Measurements from ENCODE around the gene KCNAB2. TPM values are rescaled to one million over a fixed set of nuclear protein-coding genes. Genes with fewer than 3 reads are reported as not detected.

KCNAB2 gene
- total and polyA plus RNA-seq, 2 experiments from 2014 or later, result 3.1 to 3.5 TPM

GRCh38 chr1:6103854-6104530, 58.3 kb downstream of the KCNAB2 start:
- Histone ChIP-seq H3K9me3 (ENCODE audit: low read depth) (no peaks in the 10 kb centered on the region), H3K36me3 (replicated peaks; ENCODE audit: insufficient read depth, low read depth) (no peaks in the 10 kb centered on the region), H2AFZ (no peak overlapping the region), H3K9me2 (replicated peaks; ENCODE audit: insufficient read depth) (no peaks in the 10 kb centered on the region), H3K79me2 (no peaks in the 10 kb centered on the region), H4K20me1 (ENCODE audit: insufficient read depth, poor library complexity, severe bottlenecking) (no peaks in the 10 kb centered on the region), H3K4me2 (no peak overlapping the region), H3K4me3 (no peak overlapping the region), H3K4me1 (ENCODE audit: insufficient read depth) (no peaks in the 10 kb centered on the region), H3K27me3 (no peaks in the 10 kb centered on the region), H3K27ac (no peak overlapping the region)
- no peak for DNase-seq (ENCODE audit: low spot score)
- WGBS (ENCODE audit: low lambda C conversion rate, missing lambda C conversion rate), result 81% methylated on average over 12 of the region's 13 CpGs
- no peak for TF ChIP-seq EZH2phosphoT487 (IDR thresholded peaks at IDR 0.05; ENCODE audit: low read depth, severe bottlenecking, unreplicated experiment)
- TF ChIP-seq CTCF (IDR thresholded peaks at IDR 0.05; ENCODE audit: poor library complexity), result no peak
- no peak for TF ChIP-seq EZH2 (IDR thresholded peaks at IDR 0.05; ENCODE audit: borderline replicate concordance)

- no peak overlapping the region for H3K4me2 ChIP-seq
- no peaks in the 10 kb centered on the region for H3K36me3 ChIP-seq (replicated peaks; ENCODE audit: insufficient read depth, low read depth)
- DNase-seq (ENCODE audit: low spot score), result no peak
- 89% methylated on average over 7 of the region's 9 CpGs for WGBS (ENCODE audit: low lambda C conversion rate, missing lambda C conversion rate)
- no peak overlapping the region for H2AFZ ChIP-seq
- H3K9me3 ChIP-seq (ENCODE audit: low read depth), result no peaks in the 10 kb centered on the region
- H3K9me2 ChIP-seq (replicated peaks; ENCODE audit: insufficient read depth), result no peaks in the 10 kb centered on the region
- H3K4me1 ChIP-seq (ENCODE audit: insufficient read depth), result no peaks in the 10 kb centered on the region
- H3K27ac ChIP-seq, result no peak overlapping the region
- H3K79me2 ChIP-seq, result no peaks in the 10 kb centered on the region
- no peak overlapping the region for H3K4me3 ChIP-seq
- no peaks in the 10 kb centered on the region for H4K20me1 ChIP-seq (ENCODE audit: insufficient read depth, poor library complexity, severe bottlenecking)
- peaks cover 1% of the 10 kb centered on the region for H3K27me3 ChIP-seq
- TF ChIP-seq EZH2 (IDR thresholded peaks at IDR 0.05; ENCODE audit: borderline replicate concordance), result no peak
- no peak for TF ChIP-seq CTCF (IDR thresholded peaks at IDR 0.05; ENCODE audit: poor library complexity)
- no peak for TF ChIP-seq EZH2phosphoT487 (IDR thresholded peaks at IDR 0.05; ENCODE audit: low read depth, severe bottlenecking, unreplicated experiment)
Observed at GRCh38 chr1:6104631-6105030, 58.9 kb downstream of the KCNAB2 start.

GRCh38 chr1:6105218-6105679, 59.6 kb downstream of the KCNAB2 start:
- Histone ChIP-seq H3K27ac (no peak overlapping the region), H3K9me2 (replicated peaks; ENCODE audit: insufficient read depth) (no peaks in the 10 kb centered on the region), H2AFZ (no peak overlapping the region), H4K20me1 (ENCODE audit: insufficient read depth, poor library complexity, severe bottlenecking) (no peaks in the 10 kb centered on the region), H3K4me2 (no peak overlapping the region), H3K4me1 (ENCODE audit: insufficient read depth) (no peaks in the 10 kb centered on the region), H3K27me3 (peaks cover 3% of the 10 kb centered on the region), H3K4me3 (no peak overlapping the region), H3K36me3 (replicated peaks; ENCODE audit: insufficient read depth, low read depth) (no peaks in the 10 kb centered on the region), H3K79me2 (no peaks in the 10 kb centered on the region), H3K9me3 (ENCODE audit: low read depth) (no peaks in the 10 kb centered on the region)
- WGBS (ENCODE audit: low lambda C conversion rate, missing lambda C conversion rate), result 83% methylated on average over 12 of the region's 12 CpGs
- TF ChIP-seq EZH2 (IDR thresholded peaks at IDR 0.05; ENCODE audit: borderline replicate concordance) (no peak), CTCF (IDR thresholded peaks at IDR 0.05; ENCODE audit: poor library complexity) (no peak), EZH2phosphoT487 (IDR thresholded peaks at IDR 0.05; ENCODE audit: low read depth, severe bottlenecking, unreplicated experiment) (no peak)
- DNase-seq (ENCODE audit: low spot score), result no peak

Measured in hepatocyte (in vitro differentiated cells).